Stimulated activated CD8-positive, alpha-beta memory T cell treated with anti-CD3 and anti-CD28 coated beads, Interleukin-2, amount 100 ng/mL, for 48 hours (primary cell): ENCODE data around the gene GBF1.
"Not testable (repeated sequence)": the region's sequence is repeated elsewhere in the genome, so short reads cannot be mapped to it uniquely, and the experiment has no call there.

Source experiments
- DNase-seq, 2 donors: peaks; one replicate each; pipeline ENCODE4 v3.0.0-alpha.2; 2020; ENCODE audit warnings: low read depth in 2 of 2

The GBF1 gene

GRCh38 chr10:102306710-102307109, 61.4 kb downstream of the GBF1 start:
- no peak for DNase-seq

- not testable (repeated sequence) for DNase-seq
These were observed 63.0 kb downstream of the GBF1 start for GRCh38 chr10:102308318-102308717.

- no peak for DNase-seq
These were observed 63.9 kb downstream of the GBF1 start for GRCh38 chr10:102309236-102309635.

GRCh38 chr10:102309916-102310315, 64.6 kb downstream of the GBF1 start:
- DNase-seq, result no peak

- no peak for DNase-seq
These were observed 65.2 kb downstream of the GBF1 start for GRCh38 chr10:102310361-102311024.

- no peak for DNase-seq
These were observed 65.7 kb downstream of the GBF1 start for GRCh38 chr10:102311025-102311420.

- no peak for DNase-seq
These were observed 67.4 kb downstream of the GBF1 start for GRCh38 chr10:102312683-102313082.

- DNase-seq, result no peak
These were observed 68.0 kb downstream of the GBF1 start for GRCh38 chr10:102313221-102313896.

- DNase-seq, result no peak
These were observed 69.5 kb downstream of the GBF1 start for GRCh38 chr10:102314801-102315200.

GRCh38 chr10:102316421-102316820, 71.1 kb downstream of the GBF1 start:
- DNase-seq, result no peak

GRCh38 chr10:102322914-102323313, 77.6 kb downstream of the GBF1 start:
- DNase-seq, result peak; percentile 7 to 32

GRCh38 chr10:102324061-102324460, 78.7 kb downstream of the GBF1 start:
- no peak for DNase-seq

- DNase-seq, result no peak
These were observed 80.7 kb downstream of the GBF1 start for GRCh38 chr10:102326031-102326430.

- no peak for DNase-seq
These were observed 81.7 kb downstream of the GBF1 start for GRCh38 chr10:102327002-102327401.

- no peak for DNase-seq
These were observed 82.3 kb downstream of the GBF1 start for GRCh38 chr10:102327641-102328040.

- no peak for DNase-seq
These were observed 87.4 kb downstream of the GBF1 start for GRCh38 chr10:102332772-102333171.

- no peak for DNase-seq
These were observed 88.8 kb downstream of the GBF1 start for GRCh38 chr10:102334101-102334500.

- DNase-seq, result no peak
These were observed 89.9 kb downstream of the GBF1 start for GRCh38 chr10:102335184-102335583.

GRCh38 chr10:102341038-102341688, 95.8 kb downstream of the GBF1 start:
- DNase-seq, result no peak

- no peak for DNase-seq
These were observed 97.1 kb downstream of the GBF1 start for GRCh38 chr10:102342458-102342857.

- no peak for DNase-seq
These were observed 97.6 kb downstream of the GBF1 start for GRCh38 chr10:102342958-102343357.

- no peak for DNase-seq
These were observed 98.7 kb downstream of the GBF1 start for GRCh38 chr10:102344067-102344466.

- DNase-seq, result no peak
These were observed 102.0 kb downstream of the GBF1 start for GRCh38 chr10:102347236-102347828.
